HEK293T (cell line): ENCODE data around the gene CFAP43.

Source experiments
- BHLHE40 ChIP-seq: fragments of 450-650 bp; IDR thresholded peaks from 2 replicates; pipeline ENCODE4 v1.6.1; 2016; ENCODE audit warnings: mild to moderate bottlenecking, moderate library complexity, borderline replicate concordance
- NFRKB ChIP-seq: fragments of 450-650 bp; IDR thresholded peaks from 2 replicates; pipeline ENCODE4 v1.6.1; 2016; ENCODE audit warnings: mild to moderate bottlenecking, moderate library complexity
- SUZ12 ChIP-seq: fragments of 450-650 bp; IDR thresholded peaks from 2 replicates; pipeline ENCODE4 v1.6.1; 2016; ENCODE audit warnings: mild to moderate bottlenecking
- TARDBP ChIP-seq: fragments of 450-650 bp; IDR thresholded peaks from 2 replicates; pipeline ENCODE4 v1.6.1; 2016

DNA sequence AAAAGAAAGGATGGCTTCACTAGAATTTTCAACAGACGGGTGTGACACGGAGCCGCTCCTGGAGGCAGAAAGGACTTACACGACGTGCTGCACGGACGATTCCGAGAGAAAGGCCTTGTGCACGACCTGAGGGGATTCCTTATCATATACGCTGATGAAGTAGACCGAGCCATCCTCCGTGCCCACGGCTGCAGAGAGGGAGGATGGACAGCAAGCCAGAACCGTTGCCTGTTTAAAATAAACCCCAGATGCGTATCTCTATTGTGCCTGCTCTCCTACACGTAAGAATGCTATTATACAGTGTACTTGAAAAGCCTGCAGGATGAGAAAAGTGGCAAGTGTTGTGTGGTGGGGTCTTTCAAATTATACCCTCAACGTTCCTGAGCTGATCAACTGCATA is 38.4 kb downstream of the CFAP43 start:
- TF ChIP-seq NFRKB (no peak), SUZ12 (no peak), BHLHE40 (no peak), TARDBP (no peak)
